GM12878 (cell line): Measurements from ENCODE around the gene FNDC3B. TPM values are rescaled to one million over a fixed set of nuclear protein-coding genes. Genes with fewer than 3 reads are reported as not detected.

ENCODE experiments used
- ATAC-seq: fragments of 200-7000 bp; cut with Tn5 transposase; 3 replicates; pipeline ENCODE4 v1.9.1; 2020; ENCODE audit warnings: mild to moderate bottlenecking, moderate library complexity
- BruUV-seq: library from RNA; stranded (reverse); fragments of 400-500 nt; replicated peaks from 2 replicates; lab custom pipeline; 2021; lab: Mats Ljungman, UMichigan
- CTCF ChIA-PET: fragments of 300-600 bp; sonication (Branson Sonifier 250); formaldehyde crosslinking; extraction: SDS; loops from one replicate; lab custom pipeline; 2021; ENCODE audit warnings: inconsistent platforms; lab: Yijun Ruan, JAX
- POLR2A ChIA-PET: fragments of 350-600 bp; formaldehyde crosslinking; extraction: SDS; loops from one replicate; lab custom pipeline; 2021; ENCODE audit warnings: inconsistent platforms; lab: Charles Lee
- RAD21 ChIA-PET: fragments of 300-600 bp; sonication (Branson Sonifier 250); formaldehyde crosslinking; loops from one replicate; lab custom pipeline; 2023; ENCODE audit warnings: antibody characterized with exemption; ENCODE audit not compliant: unreplicated experiment; lab: Charles Lee
- SMC1A ChIA-PET: fragments of 300-600 bp; sonication (Branson Sonifier 250); formaldehyde crosslinking; loops from one replicate; lab custom pipeline; 2023; ENCODE audit not compliant: unreplicated experiment, uncharacterized antibody; lab: Charles Lee
- DNase-seq: peaks from one replicate; pipeline ENCODE4 v3.0.0-alpha.2; 2011; ENCODE audit warnings: low read depth, low spot score
- FAIRE-seq: peaks from 3 replicates; lab custom pipeline; 2011; peaks lifted over from hg19 to GRCh38; lab: Jason Lieb, UNC
- H2AFZ ChIP-seq: 2 replicates; pipeline ENCODE4 v1.6.0; 2011; ENCODE audit warnings: low read depth, low read length, control low read depth; ENCODE audit not compliant: control insufficient read depth
- H3K27ac ChIP-seq: 2 replicates; pipeline ENCODE4 v1.5.1; 2011; ENCODE audit warnings: control low read depth; ENCODE audit not compliant: control insufficient read depth, insufficient read depth
- H3K27me3 ChIP-seq, 2 experiments: replicated peaks in 1 of 2; 2 replicates each; pipeline versions ENCODE4 v1.6.0 to v1.6.1; 2011; ENCODE audit warnings: low read length in 1 of 2; ENCODE audit not compliant: control insufficient read depth in 2 of 2, insufficient read depth in 2 of 2
- H3K36me3 ChIP-seq, 2 experiments: 2 replicates each; pipeline ENCODE4 v1.5.1; 2011; ENCODE audit warnings: low read length in 1 of 2; ENCODE audit not compliant: control insufficient read depth in 2 of 2, insufficient read depth in 2 of 2
- H3K4me1 ChIP-seq: 2 replicates; pipeline ENCODE4 v1.6.1; 2011; ENCODE audit warnings: mild to moderate bottlenecking, low read length, moderate library complexity, mixed read lengths; ENCODE audit not compliant: control insufficient read depth, insufficient read depth
- H3K4me2 ChIP-seq: 2 replicates; pipeline ENCODE4 v1.6.0; 2011; ENCODE audit warnings: control low read depth; ENCODE audit not compliant: control insufficient read depth, insufficient read depth
- H3K4me3 ChIP-seq: fragments of 200-600 bp; sonication (generic); 2 replicates; pipeline ENCODE4 v1.5.1; 2016
- H3K79me2 ChIP-seq: 2 replicates; pipeline ENCODE4 v1.6.0; 2011; ENCODE audit warnings: low read length; ENCODE audit not compliant: control insufficient read depth, insufficient read depth
- H3K9ac ChIP-seq: 2 replicates; pipeline ENCODE4 v1.8.0; 2011; ENCODE audit warnings: low read length, control low read depth, mixed read lengths; ENCODE audit not compliant: control insufficient read depth, insufficient read depth
- H3K9me3 ChIP-seq: replicated peaks from 3 replicates; pipeline ENCODE4 v1.5.1; 2011; ENCODE audit warnings: mild to moderate bottlenecking, low read length; ENCODE audit not compliant: control insufficient read depth, insufficient read depth
- H4K20me1 ChIP-seq: 2 replicates; pipeline ENCODE4 v1.6.0; 2011; ENCODE audit not compliant: control insufficient read depth, insufficient read depth
- CEBPB ChIP-seq, 2 experiments: fragments of 150-350 bp in 1 of 2; IDR thresholded peaks; 2 replicates each; pipeline ENCODE4 v1.6.1; 2012 to 2014; ENCODE audit warnings: low read depth in 2 of 2, low read length in 2 of 2, borderline replicate concordance in 1 of 2, inconsistent platforms in 1 of 2
- CREM ChIP-seq: IDR thresholded peaks from 2 replicates; pipeline ENCODE4 v1.6.1; 2014; ENCODE audit warnings: antibody characterized with exemption, low read depth
- HCFC1 ChIP-seq: fragments of 150-350 bp; IDR thresholded peaks from 2 replicates; pipeline ENCODE4 v1.6.1; 2014; ENCODE audit warnings: low read length
- POLR2AphosphoS5 ChIP-seq: IDR thresholded peaks from 2 replicates; pipeline ENCODE4 v1.6.1; 2011; ENCODE audit warnings: mild to moderate bottlenecking, low read length, inconsistent platforms
- RFX5 ChIP-seq: IDR thresholded peaks from 2 replicates; pipeline ENCODE4 v1.6.1; 2011; ENCODE audit warnings: low read depth, low read length, improper control_type of control experiment
- SIX5 ChIP-seq: IDR thresholded peaks from 2 replicates; pipeline ENCODE4 v1.6.1; 2011; ENCODE audit warnings: mild to moderate bottlenecking, low read depth, low read length, moderate library complexity; ENCODE audit not compliant: severe bottlenecking
- SMAD1 ChIP-seq: fragments of 450-650 bp; IDR thresholded peaks from 2 replicates; pipeline ENCODE4 v1.6.1; 2018; ENCODE audit warnings: mild to moderate bottlenecking, low read depth; ENCODE audit not compliant: partially characterized antibody
- SMAD5 ChIP-seq: IDR thresholded peaks from 2 replicates; pipeline ENCODE4 v1.6.1; 2016; ENCODE audit warnings: antibody characterized with exemption, low read depth
- SPI1 ChIP-seq: IDR thresholded peaks from 2 replicates; pipeline ENCODE4 v1.6.1; 2011; ENCODE audit warnings: low read depth, mild to moderate bottlenecking, low read length, moderate library complexity, borderline replicate concordance; ENCODE audit not compliant: insufficient read depth
- SUPT20H ChIP-seq: IDR thresholded peaks from 2 replicates; pipeline ENCODE4 v1.6.1; 2011; ENCODE audit warnings: low read depth, mild to moderate bottlenecking, low read length, moderate library complexity, borderline replicate concordance; ENCODE audit not compliant: control insufficient read depth
- TCF3 ChIP-seq: IDR thresholded peaks from 2 replicates; pipeline ENCODE4 v1.6.1; 2012; ENCODE audit warnings: low read depth, mild to moderate bottlenecking, low read length, borderline replicate concordance; ENCODE audit not compliant: insufficient read depth
- WGBS: methylation state at CpG from one replicate; pipeline ENCODE4 v1.1.6; 2016; ENCODE audit warnings: low lambda C conversion rate; ENCODE audit not compliant: insufficient replicate concordance, insufficient coverage; ENCODE audit errors: missing lambda C conversion rate; 5-methylcytosine and 5-hydroxymethylcytosine counted together
- in situ Hi-C: fragments of 300-500 bp; cut with MboI; formaldehyde crosslinking; loops from 9 replicates; pipeline ENCODE4 v1.14.3; 2018; ENCODE audit warnings: mixed read lengths
- intact Hi-C: fragments of 100-400 bp; cut with micrococcal nuclease; formaldehyde crosslinking; loops from one replicate; pipeline ENCODE4 v1.14.2; 2022; ENCODE audit not compliant: unreplicated experiment
- polyA plus RNA-seq, 11 experiments: library from polyadenylated mRNA; depleted of rRNA in 4 of 11; unstranded in 6 of 11; stranded (reverse) in 5 of 11; fragments of >200 nt; fragmentation: Nextera tagmentation in 4 of 11; fragmentation: Illumina TruSeq in 1 of 11; extraction: Ambion mirVana in 4 of 11; extraction: Trizol in 1 of 11; gene quantifications; 1 replicate in 1 of 11; 2 replicates in 10 of 11; pipeline versions ENCODE4 v1.2.1 to v1.2.3, GENCODE V29; 2011 to 2016; ENCODE audit warnings: inconsistent platforms in 2 of 11, missing spikeins in 2 of 11, low read depth in 1 of 11
- total RNA-seq, 4 experiments: library from RNA; depleted of rRNA in 3 of 4; stranded (reverse); fragments of >200 nt in 3 of 4; fragmentation: Illumina TruSeq in 1 of 4; extraction: Trizol in 1 of 4; gene quantifications; 2 replicates each; pipeline versions ENCODE4 v1.2.1 to v1.2.3, GENCODE V29; 2013 to 2021
- TF ChIP-seq, protein P1 (sequence below): IDR thresholded peaks from 2 replicates; pipeline ENCODE4 v1.6.1; 2011; ENCODE audit warnings: low read depth, mild to moderate bottlenecking, low read length, moderate library complexity, borderline replicate concordance; ENCODE audit errors: extremely low read depth
- TF ChIP-seq, protein P2 (sequence below): IDR thresholded peaks from 2 replicates; pipeline ENCODE4 v1.6.1; 2012; ENCODE audit warnings: mild to moderate bottlenecking, low read depth, low read length
- TF ChIP-seq, protein P3 (sequence below): fragments of 450-650 bp; conservative IDR thresholded peaks from 2 replicates; pipeline ENCODE4 v1.6.1; 2017; ENCODE audit warnings: mild to moderate bottlenecking, moderate library complexity
- TF ChIP-seq, protein P4 (sequence below): fragments of 450-650 bp; formaldehyde crosslinking; IDR thresholded peaks from 2 replicates; pipeline ENCODE4 v1.5.0; 2022; ENCODE audit warnings: mild to moderate bottlenecking, missing genetic modification characterization

FNDC3B gene
- total and polyA plus RNA-seq, 10 of the 15 experiments (the other 5 are each of a cell fraction or from before 2014, with no cell fraction given) = 7.9 to 35.0 (median 18.5) TPM

DNA sequence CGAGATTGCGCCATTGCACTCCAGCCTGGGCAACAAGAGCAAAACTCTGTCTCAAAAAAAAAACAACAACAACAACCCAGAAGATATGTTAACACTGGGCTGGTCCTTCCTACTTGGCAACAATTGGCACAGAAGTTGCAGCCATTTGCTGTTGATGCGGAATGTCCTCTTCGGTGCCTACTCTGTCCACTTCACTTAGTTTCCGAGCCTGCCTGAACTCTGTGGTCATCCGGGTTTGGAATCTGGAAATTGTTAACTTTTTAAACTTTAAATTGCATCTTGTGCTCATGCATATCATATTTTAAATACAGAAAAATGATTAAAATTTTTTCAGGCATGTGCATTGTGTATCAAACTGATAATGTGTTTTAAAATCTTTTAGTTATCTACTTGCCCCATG lies 81.5 kb downstream of the FNDC3B start:
- ChIA-PET SMC1A (interaction anchor here (1.0 to 1.9 kb wide), 3 partner anchors 11 to 212 kb away, joined by 3 to 8 read pairs (median 5); no protein-coding TSS in a partner anchor), RAD21 (interaction anchor here (1.0 kb wide), 1 partner anchor 11 kb away, joined by 4 read pairs; no protein-coding TSS in a partner anchor), CTCF (interaction anchor here (0.6 kb wide), 1 partner anchor 32 kb away, joined by 4 read pairs; no protein-coding TSS in a partner anchor), POLR2A (no interaction called here)
- Histone ChIP-seq H3K9me3 (no peaks in the 10 kb centered on the region), H3K4me1 (no peaks in the 10 kb centered on the region), H2AFZ (no peak overlapping the region), H3K27me3 (no peaks in the 10 kb centered on the region), H3K27ac (no peak overlapping the region), H3K79me2 (no peaks in the 10 kb centered on the region; the same call in none of the 2 replicates), H3K4me3 (no peak overlapping the region), H4K20me1 (no peaks in the 10 kb centered on the region), H3K36me3 (peaks cover 9 to 12% of the 10 kb centered on the region in 2 experiments), H3K4me2 (no peak overlapping the region), H3K9ac (no peak overlapping the region)
- intact Hi-C loops (no loop called here), in situ Hi-C loops (no loop called here)
- TF ChIP-seq CEBPB (IDR thresholded peaks at IDR 0.05; ENCODE audit: borderline replicate concordance in 1 of 2, low read depth in 2 of 2, low read length in 2 of 2) (no peak), RFX5 (no peak), SUPT20H (no peak), SPI1 (no peak), SMAD1 (no peak), SIX5 (no peak), TCF3 (no peak), SMAD5 (no peak), HCFC1 (no peak), CREM (no peak), POLR2AphosphoS5 (no peak)
- TF ChIP-seq, protein P1, sequence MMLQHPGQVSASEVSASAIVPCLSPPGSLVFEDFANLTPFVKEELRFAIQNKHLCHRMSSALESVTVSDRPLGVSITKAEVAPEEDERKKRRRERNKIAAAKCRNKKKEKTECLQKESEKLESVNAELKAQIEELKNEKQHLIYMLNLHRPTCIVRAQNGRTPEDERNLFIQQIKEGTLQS = no peak
- TF ChIP-seq, protein P2, sequence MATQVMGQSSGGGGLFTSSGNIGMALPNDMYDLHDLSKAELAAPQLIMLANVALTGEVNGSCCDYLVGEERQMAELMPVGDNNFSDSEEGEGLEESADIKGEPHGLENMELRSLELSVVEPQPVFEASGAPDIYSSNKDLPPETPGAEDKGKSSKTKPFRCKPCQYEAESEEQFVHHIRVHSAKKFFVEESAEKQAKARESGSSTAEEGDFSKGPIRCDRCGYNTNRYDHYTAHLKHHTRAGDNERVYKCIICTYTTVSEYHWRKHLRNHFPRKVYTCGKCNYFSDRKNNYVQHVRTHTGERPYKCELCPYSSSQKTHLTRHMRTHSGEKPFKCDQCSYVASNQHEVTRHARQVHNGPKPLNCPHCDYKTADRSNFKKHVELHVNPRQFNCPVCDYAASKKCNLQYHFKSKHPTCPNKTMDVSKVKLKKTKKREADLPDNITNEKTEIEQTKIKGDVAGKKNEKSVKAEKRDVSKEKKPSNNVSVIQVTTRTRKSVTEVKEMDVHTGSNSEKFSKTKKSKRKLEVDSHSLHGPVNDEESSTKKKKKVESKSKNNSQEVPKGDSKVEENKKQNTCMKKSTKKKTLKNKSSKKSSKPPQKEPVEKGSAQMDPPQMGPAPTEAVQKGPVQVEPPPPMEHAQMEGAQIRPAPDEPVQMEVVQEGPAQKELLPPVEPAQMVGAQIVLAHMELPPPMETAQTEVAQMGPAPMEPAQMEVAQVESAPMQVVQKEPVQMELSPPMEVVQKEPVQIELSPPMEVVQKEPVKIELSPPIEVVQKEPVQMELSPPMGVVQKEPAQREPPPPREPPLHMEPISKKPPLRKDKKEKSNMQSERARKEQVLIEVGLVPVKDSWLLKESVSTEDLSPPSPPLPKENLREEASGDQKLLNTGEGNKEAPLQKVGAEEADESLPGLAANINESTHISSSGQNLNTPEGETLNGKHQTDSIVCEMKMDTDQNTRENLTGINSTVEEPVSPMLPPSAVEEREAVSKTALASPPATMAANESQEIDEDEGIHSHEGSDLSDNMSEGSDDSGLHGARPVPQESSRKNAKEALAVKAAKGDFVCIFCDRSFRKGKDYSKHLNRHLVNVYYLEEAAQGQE = no peak
- TF ChIP-seq, protein P3, sequence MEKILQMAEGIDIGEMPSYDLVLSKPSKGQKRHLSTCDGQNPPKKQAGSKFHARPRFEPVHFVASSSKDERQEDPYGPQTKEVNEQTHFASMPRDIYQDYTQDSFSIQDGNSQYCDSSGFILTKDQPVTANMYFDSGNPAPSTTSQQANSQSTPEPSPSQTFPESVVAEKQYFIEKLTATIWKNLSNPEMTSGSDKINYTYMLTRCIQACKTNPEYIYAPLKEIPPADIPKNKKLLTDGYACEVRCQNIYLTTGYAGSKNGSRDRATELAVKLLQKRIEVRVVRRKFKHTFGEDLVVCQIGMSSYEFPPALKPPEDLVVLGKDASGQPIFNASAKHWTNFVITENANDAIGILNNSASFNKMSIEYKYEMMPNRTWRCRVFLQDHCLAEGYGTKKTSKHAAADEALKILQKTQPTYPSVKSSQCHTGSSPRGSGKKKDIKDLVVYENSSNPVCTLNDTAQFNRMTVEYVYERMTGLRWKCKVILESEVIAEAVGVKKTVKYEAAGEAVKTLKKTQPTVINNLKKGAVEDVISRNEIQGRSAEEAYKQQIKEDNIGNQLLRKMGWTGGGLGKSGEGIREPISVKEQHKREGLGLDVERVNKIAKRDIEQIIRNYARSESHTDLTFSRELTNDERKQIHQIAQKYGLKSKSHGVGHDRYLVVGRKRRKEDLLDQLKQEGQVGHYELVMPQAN = no peak
- TF ChIP-seq, protein P4, sequence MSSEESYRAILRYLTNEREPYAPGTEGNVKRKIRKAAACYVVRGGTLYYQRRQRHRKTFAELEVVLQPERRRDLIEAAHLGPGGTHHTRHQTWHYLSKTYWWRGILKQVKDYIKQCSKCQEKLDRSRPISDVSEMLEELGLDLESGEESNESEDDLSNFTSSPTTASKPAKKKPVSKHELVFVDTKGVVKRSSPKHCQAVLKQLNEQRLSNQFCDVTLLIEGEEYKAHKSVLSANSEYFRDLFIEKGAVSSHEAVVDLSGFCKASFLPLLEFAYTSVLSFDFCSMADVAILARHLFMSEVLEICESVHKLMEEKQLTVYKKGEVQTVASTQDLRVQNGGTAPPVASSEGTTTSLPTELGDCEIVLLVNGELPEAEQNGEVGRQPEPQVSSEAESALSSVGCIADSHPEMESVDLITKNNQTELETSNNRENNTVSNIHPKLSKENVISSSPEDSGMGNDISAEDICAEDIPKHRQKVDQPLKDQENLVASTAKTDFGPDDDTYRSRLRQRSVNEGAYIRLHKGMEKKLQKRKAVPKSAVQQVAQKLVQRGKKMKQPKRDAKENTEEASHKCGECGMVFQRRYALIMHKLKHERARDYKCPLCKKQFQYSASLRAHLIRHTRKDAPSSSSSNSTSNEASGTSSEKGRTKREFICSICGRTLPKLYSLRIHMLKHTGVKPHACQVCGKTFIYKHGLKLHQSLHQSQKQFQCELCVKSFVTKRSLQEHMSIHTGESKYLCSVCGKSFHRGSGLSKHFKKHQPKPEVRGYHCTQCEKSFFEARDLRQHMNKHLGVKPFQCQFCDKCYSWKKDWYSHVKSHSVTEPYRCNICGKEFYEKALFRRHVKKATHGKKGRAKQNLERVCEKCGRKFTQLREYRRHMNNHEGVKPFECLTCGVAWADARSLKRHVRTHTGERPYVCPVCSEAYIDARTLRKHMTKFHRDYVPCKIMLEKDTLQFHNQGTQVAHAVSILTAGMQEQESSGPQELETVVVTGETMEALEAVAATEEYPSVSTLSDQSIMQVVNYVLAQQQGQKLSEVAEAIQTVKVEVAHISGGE = no peak
- FAIRE-seq (no peak), ATAC-seq (no peak), DNase-seq (no peak)
- no TSS peak for BruUV-seq
- WGBS = 92% methylated on average over 6 of the region's 6 CpGs
